ENCODE results near the gene ACAP1. TPM values are rescaled to one million over a fixed set of nuclear protein-coding genes. Genes with fewer than 3 reads are reported as not detected.
"Not testable (repeated sequence)": the region's sequence is repeated elsewhere in the genome, so short reads cannot be mapped to it uniquely, and the experiment has no call there.

The ACAP1 gene
- total and polyA plus RNA-seq, 8 donors: 4.4 to 33.3 (median 10.5) TPM

DNA sequence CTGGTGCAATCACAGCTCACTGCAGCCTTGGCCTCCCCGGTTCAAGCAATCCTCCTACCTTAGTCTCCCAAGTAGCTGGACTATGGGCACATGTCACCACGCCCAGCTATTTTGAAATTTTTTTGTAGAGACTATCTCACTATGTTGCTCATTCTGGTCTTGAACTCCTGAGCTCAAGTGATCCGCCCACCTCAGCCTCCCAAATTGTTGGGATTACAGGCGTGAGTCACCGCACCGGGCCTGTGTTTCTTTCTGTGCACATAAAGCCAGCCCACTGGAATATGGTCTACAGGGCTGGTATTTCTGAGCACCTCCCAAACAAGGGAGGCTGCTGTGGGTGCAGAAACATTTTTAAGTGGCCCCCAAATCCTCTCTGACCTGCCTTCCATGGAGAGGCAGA is 27.0 kb downstream of the ACAP1 start:
- Histone ChIP-seq H3K27ac (no peak overlapping the region), H3K4me3 (no peak overlapping the region), H3K36me3 (no peaks in the 10 kb centered on the region), H3K27me3 (no peaks in the 10 kb centered on the region), H3K4me1 (no peaks in the 10 kb centered on the region), H3K9me3 (no peaks in the 10 kb centered on the region)
- intact Hi-C loops (cut with DNase I; ENCODE audit: low total_unique reads): loop anchor here (10.0 kb wide), 1 partner anchor 61 kb away; the partner anchor contains the start of genes SPEM1, SPEM2 and SPEM3
- 87 to 96% (median 92%) methylated on average over 6 of the region's 6 CpGs for WGBS, 5 donors
- TF ChIP-seq EP300 (IDR thresholded peaks at IDR 0.05) (no peak), POLR2A (IDR thresholded peaks at IDR 0.05) (no peak), CTCF (IDR thresholded peaks at IDR 0.05) (no peak)
- no peak for DNase-seq

GRCh38 chr17:7365963-7366362 is 29.6 kb downstream of the ACAP1 start:
- 75 to 86% (median 84%) methylated on average over 6 to 7 of the region's 7 CpGs for WGBS, 5 donors
- not testable (repeated sequence) for H3K4me1 ChIP-seq, H3K36me3 ChIP-seq, H3K27ac ChIP-seq, DNase-seq, H3K9me3 ChIP-seq, H3K4me3 ChIP-seq
- peaks cover 0 to 10% (median 0%) of the 10 kb centered on the region in 3 donors for H3K27me3 ChIP-seq
- intact Hi-C loops (cut with DNase I; ENCODE audit: low total_unique reads): loop anchor here (10.0 kb wide), 1 partner anchor 59 kb away; the partner anchor contains the start of genes SPEM1, SPEM2 and SPEM3

- Histone ChIP-seq H3K27ac (no peak overlapping the region), H3K4me1 (no peaks in the 10 kb centered on the region), H3K27me3 (peaks cover 0 to 13% (median 0%) of the 10 kb centered on the region in 3 donors), H3K9me3 (no peaks in the 10 kb centered on the region), H3K36me3 (no peaks in the 10 kb centered on the region), H3K4me3 (no peak overlapping the region)
- intact Hi-C loops (cut with DNase I; ENCODE audit: low total_unique reads): loop anchor here (10.0 kb wide), 1 partner anchor 58 kb away; the partner anchor contains the start of genes SPEM1, SPEM2 and SPEM3
- DNase-seq: no peak
- TF ChIP-seq EP300 (IDR thresholded peaks at IDR 0.05): no peak
- TF ChIP-seq CTCF (IDR thresholded peaks at IDR 0.05): no peak
- no peak for TF ChIP-seq POLR2A (IDR thresholded peaks at IDR 0.05)
- TF ChIP-seq POLR2AphosphoS5 (IDR thresholded peaks at IDR 0.05): no peak
- WGBS, 5 donors: 80 to 85% (median 82%) methylated on average over 7 to 8 of the region's 8 CpGs
These were observed 30.8 kb downstream of the ACAP1 start for GRCh38 chr17:7367083-7367482.

DNA sequence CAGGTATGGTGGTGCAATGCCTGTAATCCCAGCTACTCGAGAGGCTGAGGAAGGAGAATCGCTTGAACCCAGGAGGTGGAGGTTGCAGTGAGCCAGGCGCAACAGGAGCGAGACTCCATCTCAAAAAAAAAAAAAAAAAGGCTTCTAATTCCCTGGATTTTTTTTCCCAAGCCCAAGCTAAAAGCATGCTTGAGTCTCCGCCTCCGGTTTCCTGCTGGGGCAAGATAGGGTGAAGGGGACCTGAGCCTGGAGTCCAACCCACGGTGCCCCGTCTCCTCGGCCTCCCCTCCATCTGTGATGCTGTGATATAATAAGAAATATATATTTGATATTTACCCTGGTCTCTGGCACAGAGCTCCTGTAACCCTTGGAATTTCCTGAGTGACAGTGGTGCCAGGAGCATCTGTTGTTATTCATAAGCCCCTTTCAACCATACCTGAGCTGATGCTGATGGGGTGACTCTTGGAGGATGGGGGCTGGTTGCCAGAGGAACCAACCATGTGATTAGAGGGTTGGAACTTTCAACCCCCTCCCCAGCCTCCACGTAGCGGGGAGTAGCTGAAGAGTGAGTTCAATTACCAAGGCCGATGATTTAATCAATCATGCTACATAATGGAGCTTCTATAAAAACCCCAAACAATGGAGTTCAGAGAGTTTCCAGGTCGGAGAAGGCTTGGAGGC is 31.7 kb downstream of the ACAP1 start:
- no peak for TF ChIP-seq EP300 (IDR thresholded peaks at IDR 0.05)
- TF ChIP-seq POLR2A (IDR thresholded peaks at IDR 0.05): no peak
- TF ChIP-seq POLR2AphosphoS5 (IDR thresholded peaks at IDR 0.05): no peak
- intact Hi-C loops (cut with DNase I; ENCODE audit: low total_unique reads): loop anchor here (10.0 kb wide), 1 partner anchor 57 kb away; the partner anchor contains the start of genes SPEM1, SPEM2 and SPEM3
- no peak for DNase-seq

DNA sequence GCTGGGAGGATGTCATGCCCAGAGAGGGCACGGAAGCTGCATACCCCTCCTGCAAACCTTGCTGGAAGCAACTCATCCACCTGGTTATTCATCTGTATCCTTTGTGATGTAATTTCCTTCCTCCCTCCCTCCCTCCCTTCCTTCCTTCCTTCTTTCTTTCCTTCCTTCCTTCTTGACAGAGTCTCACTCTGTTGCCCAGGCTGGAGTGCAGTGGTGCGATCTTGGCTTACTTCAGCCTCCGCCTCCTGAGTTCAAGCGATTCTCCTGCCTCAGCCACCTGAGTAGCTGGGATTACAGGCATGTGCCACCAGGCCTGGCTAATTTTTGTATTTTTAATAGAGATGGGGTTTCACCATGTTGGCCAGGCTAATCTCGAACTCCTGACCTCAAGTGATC is 32.3 kb downstream of the ACAP1 start:
- H3K36me3 ChIP-seq, H3K4me1 ChIP-seq, H3K9me3 ChIP-seq, H3K4me3 ChIP-seq, DNase-seq, H3K27ac ChIP-seq: not testable (repeated sequence)
- peaks cover 0 to 13% (median 0%) of the 10 kb centered on the region in 3 donors for H3K27me3 ChIP-seq
- intact Hi-C loops (cut with DNase I; ENCODE audit: low total_unique reads): loop anchor here (10.0 kb wide), 1 partner anchor 56 kb away; the partner anchor contains the start of genes SPEM1, SPEM2 and SPEM3
- 86 to 91% (median 90%) methylated on average over 5 of the region's 5 CpGs for WGBS, 5 donors

More for the DNA sequence above, 31.7 kb downstream of the ACAP1 start:
- Histone ChIP-seq H3K36me3 (no peaks in the 10 kb centered on the region), H3K9me3 (no peaks in the 10 kb centered on the region), H3K27ac (no peak overlapping the region), H3K4me3 (no peak overlapping the region), H3K27me3 (peaks cover 0 to 13% (median 0%) of the 10 kb centered on the region in 3 donors), H3K4me1 (no peaks in the 10 kb centered on the region)
- 64 to 75% (median 71%) methylated on average over 13 of the region's 13 CpGs for WGBS, 5 donors

- 74 to 79% (median 77%) methylated on average over 5 of the region's 5 CpGs for WGBS, 5 donors
- H3K9me3 ChIP-seq: no peaks in the 10 kb centered on the region
- H3K27me3 ChIP-seq: peaks cover 0 to 13% (median 0%) of the 10 kb centered on the region in 3 donors
- H3K4me3 ChIP-seq: no peak overlapping the region
- no peaks in the 10 kb centered on the region for H3K36me3 ChIP-seq
- intact Hi-C loops (cut with DNase I; ENCODE audit: low total_unique reads): loop anchor here (10.0 kb wide), 1 partner anchor 55 kb away; the partner anchor contains the start of genes SPEM1, SPEM2 and SPEM3
- H3K27ac ChIP-seq: no peak overlapping the region
- DNase-seq: no peak
- TF ChIP-seq POLR2AphosphoS5 (IDR thresholded peaks at IDR 0.05): no peak
- TF ChIP-seq POLR2A (IDR thresholded peaks at IDR 0.05): no peak
- TF ChIP-seq CTCF (IDR thresholded peaks at IDR 0.05): no peak
- TF ChIP-seq EP300 (IDR thresholded peaks at IDR 0.05): no peak
- H3K4me1 ChIP-seq: no peaks in the 10 kb centered on the region
These were observed 33.5 kb downstream of the ACAP1 start for GRCh38 chr17:7369825-7370224.

Data from stomach (tissue), 9 donors.